ENCODE data around the gene GRK5.

DNA sequence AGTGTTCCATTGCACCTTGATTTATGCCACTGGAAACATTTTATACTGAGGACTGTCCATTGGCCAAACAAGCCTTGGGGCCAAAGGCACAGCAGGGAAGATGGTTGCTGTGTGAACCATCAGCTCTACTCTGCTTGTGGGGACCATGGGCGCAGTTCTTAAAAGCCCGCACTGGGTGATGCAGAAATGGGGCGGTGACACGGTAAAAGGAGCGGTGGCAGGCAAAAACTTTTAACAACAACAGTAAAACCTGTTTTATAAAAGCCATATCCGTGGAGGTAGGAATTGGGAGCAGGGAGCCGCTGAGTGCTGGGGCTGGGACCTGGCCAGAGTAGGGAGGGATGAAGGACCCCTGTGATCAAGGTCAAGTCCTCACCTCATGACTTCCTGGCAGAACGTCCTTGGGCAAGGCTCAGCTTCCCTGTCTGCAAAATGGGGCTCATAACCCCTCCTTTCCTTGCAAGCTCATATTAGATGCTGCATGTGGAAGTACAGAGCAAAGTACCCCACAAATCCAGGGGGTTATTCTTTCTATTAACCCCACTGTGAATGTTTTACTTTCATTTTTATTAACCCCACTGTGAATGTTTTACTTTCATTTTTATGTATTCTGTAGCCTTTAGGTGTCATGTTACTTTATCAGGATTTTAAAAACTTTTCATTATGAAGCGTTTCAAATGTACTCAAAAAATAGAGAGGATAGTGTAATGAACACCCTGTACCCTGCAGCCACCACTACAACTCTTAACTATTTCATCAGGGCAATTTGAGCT lies 78.3 kb downstream of the GRK5 start:
- no peak for TF ChIP-seq EZH2 (IDR thresholded peaks at IDR 0.05; ENCODE audit: insufficient read depth, poor library complexity, severe bottlenecking)
- no peak for TF ChIP-seq EZH2phosphoT487 (IDR thresholded peaks at IDR 0.05; ENCODE audit: insufficient read depth, low read depth)
